ENCODE measurements around the gene UNK.

Gene UNK

DNA sequence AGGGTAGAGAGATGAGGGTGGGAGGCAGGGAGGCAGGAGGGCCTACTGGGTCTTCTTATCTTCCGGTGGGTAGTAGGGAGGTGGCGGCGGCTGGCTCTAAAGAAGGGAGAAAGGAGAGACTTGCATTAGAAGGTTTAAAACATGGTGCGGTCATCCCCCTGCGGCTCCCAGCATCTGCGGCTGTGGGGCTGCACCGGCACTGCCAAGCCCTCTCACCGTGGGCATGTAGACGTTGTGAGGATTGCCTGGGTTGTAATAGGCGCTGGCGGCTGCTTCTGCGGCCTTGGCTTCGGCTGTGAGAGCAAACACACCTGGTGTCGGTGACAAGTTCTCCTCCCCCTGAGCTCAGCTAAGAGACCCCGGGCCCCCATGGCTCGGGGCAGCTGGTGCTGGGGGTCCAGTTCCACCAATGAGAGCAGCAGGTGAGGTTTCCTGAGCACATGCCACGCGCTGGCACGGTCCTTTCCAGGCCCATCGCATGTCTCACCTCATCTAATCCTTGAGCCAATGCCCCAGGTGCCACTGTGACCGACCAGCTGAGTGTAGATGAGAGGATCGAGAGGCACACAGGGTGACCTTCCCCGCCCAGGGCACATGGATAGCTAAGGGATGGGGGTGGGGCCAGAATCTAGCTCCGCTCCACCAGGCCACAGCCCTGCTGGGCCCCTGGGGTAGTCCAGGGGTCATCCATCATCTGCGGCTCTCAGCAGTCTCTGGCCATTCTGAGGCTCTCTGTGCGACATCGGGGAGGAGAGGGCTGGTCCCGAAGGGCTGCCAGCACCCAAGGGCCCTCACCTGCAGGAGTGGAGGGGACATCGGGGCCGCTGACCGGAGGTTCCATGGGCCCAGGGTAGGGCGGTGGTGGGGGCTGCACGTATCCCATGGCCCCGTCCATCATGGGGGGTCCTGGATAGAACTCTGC, 62.3 kb downstream of the UNK start:
- H3K27me3 ChIP-seq (ENCODE audit: control insufficient read depth, low read length): no peaks in the 10 kb centered on the region
- no peak overlapping the region for H3K4me2 ChIP-seq (ENCODE audit: low read length)
- H3F3A ChIP-seq (ENCODE audit: control insufficient read depth, insufficient read depth): peaks cover 5% of the 10 kb centered on the region; the same call in 1 of the 2 replicates
- peaks cover 50% of the 10 kb centered on the region for H3K36me3 ChIP-seq (ENCODE audit: control insufficient read depth, low read length)
- no peaks in the 10 kb centered on the region for H3K79me2 ChIP-seq (ENCODE audit: control insufficient read depth, low read length)
- H3K9me3 ChIP-seq (ENCODE audit: control insufficient read depth, insufficient read depth, low read length): no peaks in the 10 kb centered on the region
- H3K27ac ChIP-seq (ENCODE audit: low read depth, low read length): no peak overlapping the region
- no peaks in the 10 kb centered on the region for H3K9me2 ChIP-seq (replicated peaks; ENCODE audit: control insufficient read depth, low read length)
- H4K20me1 ChIP-seq (ENCODE audit: control insufficient read depth, insufficient read depth, low read depth, low read length): no peaks in the 10 kb centered on the region
- no peak overlapping the region for H3K4me3 ChIP-seq (ENCODE audit: low read length)
- no peak for TF ChIP-seq EZH2phosphoT487 (IDR thresholded peaks at IDR 0.05; ENCODE audit: borderline replicate concordance, low read length)
- TF ChIP-seq, protein P1, sequence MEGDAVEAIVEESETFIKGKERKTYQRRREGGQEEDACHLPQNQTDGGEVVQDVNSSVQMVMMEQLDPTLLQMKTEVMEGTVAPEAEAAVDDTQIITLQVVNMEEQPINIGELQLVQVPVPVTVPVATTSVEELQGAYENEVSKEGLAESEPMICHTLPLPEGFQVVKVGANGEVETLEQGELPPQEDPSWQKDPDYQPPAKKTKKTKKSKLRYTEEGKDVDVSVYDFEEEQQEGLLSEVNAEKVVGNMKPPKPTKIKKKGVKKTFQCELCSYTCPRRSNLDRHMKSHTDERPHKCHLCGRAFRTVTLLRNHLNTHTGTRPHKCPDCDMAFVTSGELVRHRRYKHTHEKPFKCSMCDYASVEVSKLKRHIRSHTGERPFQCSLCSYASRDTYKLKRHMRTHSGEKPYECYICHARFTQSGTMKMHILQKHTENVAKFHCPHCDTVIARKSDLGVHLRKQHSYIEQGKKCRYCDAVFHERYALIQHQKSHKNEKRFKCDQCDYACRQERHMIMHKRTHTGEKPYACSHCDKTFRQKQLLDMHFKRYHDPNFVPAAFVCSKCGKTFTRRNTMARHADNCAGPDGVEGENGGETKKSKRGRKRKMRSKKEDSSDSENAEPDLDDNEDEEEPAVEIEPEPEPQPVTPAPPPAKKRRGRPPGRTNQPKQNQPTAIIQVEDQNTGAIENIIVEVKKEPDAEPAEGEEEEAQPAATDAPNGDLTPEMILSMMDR (IDR thresholded peaks at IDR 0.05; ENCODE audit: low read depth, low read length, poor library complexity, severe bottlenecking): no peak
- peaks cover 37% of the 10 kb centered on the region for H3K4me1 ChIP-seq (ENCODE audit: control insufficient read depth, low read length)

DNA sequence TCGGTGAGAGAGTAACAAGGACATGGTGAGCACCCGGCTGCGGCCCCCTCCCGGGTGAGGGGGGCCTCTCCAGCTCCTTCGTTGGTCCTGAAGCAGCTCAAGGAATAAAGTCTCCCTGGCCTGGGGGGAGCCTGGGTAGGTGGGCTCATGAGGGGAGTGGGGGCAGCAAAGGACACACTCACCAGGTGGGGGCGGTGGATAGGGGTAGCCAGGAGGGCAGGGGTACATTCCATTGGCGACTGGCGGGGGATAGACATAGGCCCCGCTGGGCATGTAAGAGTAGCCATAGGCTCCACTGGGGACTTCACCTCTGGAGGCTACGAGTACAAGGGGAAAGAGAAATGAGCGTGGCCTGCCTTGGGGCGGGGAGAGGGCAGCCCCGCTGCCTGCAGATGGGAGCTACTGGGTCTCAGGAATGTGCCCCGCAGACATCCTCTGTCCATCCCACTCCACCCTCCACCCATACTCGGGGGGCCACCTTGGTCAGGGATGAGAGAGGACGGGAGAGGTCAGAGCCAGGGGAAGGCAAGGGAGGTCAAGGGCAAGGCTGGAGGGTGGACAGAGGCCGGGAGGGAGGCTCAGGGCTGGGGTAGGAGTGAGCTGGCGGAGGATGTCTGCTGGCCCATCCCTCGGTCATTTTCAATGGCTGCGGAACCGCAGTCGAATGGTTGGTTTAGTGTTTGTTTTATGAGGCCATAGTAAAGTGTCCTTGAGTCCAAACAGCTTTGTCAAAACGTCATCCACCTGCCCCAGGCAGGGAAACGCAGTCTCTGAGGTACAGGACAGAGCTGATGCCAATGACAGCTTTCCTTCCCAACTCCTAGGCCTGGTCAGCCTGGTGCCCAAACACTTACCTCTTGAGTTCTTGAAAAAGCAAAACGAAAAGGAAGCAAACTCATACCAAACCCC, 63.3 kb downstream of the UNK start:
- H3K27ac ChIP-seq (ENCODE audit: low read depth, low read length): no peak overlapping the region
- H3K79me2 ChIP-seq (ENCODE audit: control insufficient read depth, low read length): no peaks in the 10 kb centered on the region
- H4K20me1 ChIP-seq (ENCODE audit: control insufficient read depth, insufficient read depth, low read depth, low read length): no peaks in the 10 kb centered on the region
- TF ChIP-seq EZH2phosphoT487 (IDR thresholded peaks at IDR 0.05; ENCODE audit: borderline replicate concordance, low read length): no peak
- TF ChIP-seq, protein P1 (IDR thresholded peaks at IDR 0.05; ENCODE audit: low read depth, low read length, poor library complexity, severe bottlenecking): no peak
- peaks cover 37% of the 10 kb centered on the region for H3K4me1 ChIP-seq (ENCODE audit: control insufficient read depth, low read length)
- no peaks in the 10 kb centered on the region for H3K9me3 ChIP-seq (ENCODE audit: control insufficient read depth, insufficient read depth, low read length)
- no peak overlapping the region for H3K4me3 ChIP-seq (ENCODE audit: low read length)
- H3K36me3 ChIP-seq (ENCODE audit: control insufficient read depth, low read length): peaks cover 50% of the 10 kb centered on the region
- H3K9me2 ChIP-seq (replicated peaks; ENCODE audit: control insufficient read depth, low read length): no peaks in the 10 kb centered on the region
- H3K27me3 ChIP-seq (ENCODE audit: control insufficient read depth, low read length): no peaks in the 10 kb centered on the region
- H3K4me2 ChIP-seq (ENCODE audit: low read length): no peak overlapping the region
- peaks cover 5% of the 10 kb centered on the region; the same call in 1 of the 2 replicates for H3F3A ChIP-seq (ENCODE audit: control insufficient read depth, insufficient read depth)

DNA sequence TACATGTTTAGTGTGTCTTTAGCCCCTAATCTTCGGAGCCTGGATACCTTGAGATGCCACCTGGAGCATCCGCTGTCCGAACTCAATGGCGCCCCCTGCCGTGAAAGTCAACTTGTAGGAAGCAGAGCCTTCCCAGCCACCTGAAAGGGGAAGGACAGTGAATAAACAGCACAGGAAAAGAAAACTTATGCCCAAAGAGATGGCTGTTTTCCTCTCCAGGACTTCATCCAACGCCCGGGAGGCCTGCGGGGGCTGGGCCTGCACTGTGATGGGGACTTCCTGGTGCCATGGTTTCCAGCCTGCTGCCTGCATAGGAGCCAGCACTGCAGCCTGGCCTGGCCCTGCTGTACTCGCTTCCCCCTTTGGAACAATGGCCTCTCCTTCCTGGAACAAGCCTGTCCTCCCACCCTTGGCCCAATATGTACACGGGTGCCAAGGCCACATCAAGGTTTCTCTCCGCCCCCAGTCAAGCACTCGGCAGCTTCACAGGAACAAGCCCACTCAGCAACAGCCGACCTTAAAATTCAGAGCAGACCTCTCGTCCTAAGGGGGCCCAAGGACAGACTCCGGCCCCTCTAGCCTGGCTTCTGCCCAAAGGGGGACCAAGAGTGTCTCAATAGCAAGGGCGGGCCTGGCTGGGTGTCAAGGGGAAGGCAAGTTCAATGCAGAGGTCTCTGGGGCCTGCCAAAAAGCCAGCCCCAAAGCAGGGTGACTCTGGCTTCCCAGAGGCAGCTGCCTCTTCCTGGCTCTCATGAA, 64.1 kb downstream of the UNK start:
- H3K9me2 ChIP-seq (replicated peaks; ENCODE audit: control insufficient read depth, low read length): no peaks in the 10 kb centered on the region
- no peak overlapping the region for H3K4me3 ChIP-seq (ENCODE audit: low read length)
- peaks cover 50% of the 10 kb centered on the region for H3K36me3 ChIP-seq (ENCODE audit: control insufficient read depth, low read length)
- H3K9me3 ChIP-seq (ENCODE audit: control insufficient read depth, insufficient read depth, low read length): no peaks in the 10 kb centered on the region
- no peak overlapping the region for H3K27ac ChIP-seq (ENCODE audit: low read depth, low read length)
- H3F3A ChIP-seq (ENCODE audit: control insufficient read depth, insufficient read depth): peaks cover 7% of the 10 kb centered on the region; the same call in 1 of the 2 replicates
- peaks cover 6% of the 10 kb centered on the region for H3K79me2 ChIP-seq (ENCODE audit: control insufficient read depth, low read length)
- no peak overlapping the region for H3K4me2 ChIP-seq (ENCODE audit: low read length)
- H4K20me1 ChIP-seq (ENCODE audit: control insufficient read depth, insufficient read depth, low read depth, low read length): no peaks in the 10 kb centered on the region
- peaks cover 29% of the 10 kb centered on the region for H3K4me1 ChIP-seq (ENCODE audit: control insufficient read depth, low read length)
- TF ChIP-seq, protein P1 (IDR thresholded peaks at IDR 0.05; ENCODE audit: low read depth, low read length, poor library complexity, severe bottlenecking): peak; percentile 94
- TF ChIP-seq EZH2phosphoT487 (IDR thresholded peaks at IDR 0.05; ENCODE audit: borderline replicate concordance, low read length): no peak
- no peaks in the 10 kb centered on the region for H3K27me3 ChIP-seq (ENCODE audit: control insufficient read depth, low read length)

Data from DOHH2 (cell line).